HG03342 (cell line): ENCODE results near the gene NMRK1.

ENCODE experiments used
- ATAC-seq: cut with Tn5 transposase; IDR thresholded peaks from one replicate; pipeline ENCODE4 v1.9.1; 2021; ENCODE audit warnings: mild to moderate bottlenecking, moderate library complexity; ENCODE audit not compliant: unreplicated experiment

The NMRK1 gene

GRCh38 chr9:75087824-75088645 lies at the start of gene NMRK1, which contains the start of gene OSTF1:
Gene NMRK1, minus strand, starts transcription at chr9:75088155. Its CDS starts 5,040 bp downstream, at chr9:75083115.
Gene OSTF1, plus strand, starts transcription at chr9:75088514. Its CDS starts 179 bp downstream, at chr9:75088693.
- peak; percentile 85 for ATAC-seq

- ATAC-seq: no peak
Observed at GRCh38 chr9:75134495-75134894, 46.5 kb upstream of the NMRK1 start.

GRCh38 chr9:75133396-75133795 lies 45.4 kb upstream of the NMRK1 start:
- no peak for ATAC-seq

DNA sequence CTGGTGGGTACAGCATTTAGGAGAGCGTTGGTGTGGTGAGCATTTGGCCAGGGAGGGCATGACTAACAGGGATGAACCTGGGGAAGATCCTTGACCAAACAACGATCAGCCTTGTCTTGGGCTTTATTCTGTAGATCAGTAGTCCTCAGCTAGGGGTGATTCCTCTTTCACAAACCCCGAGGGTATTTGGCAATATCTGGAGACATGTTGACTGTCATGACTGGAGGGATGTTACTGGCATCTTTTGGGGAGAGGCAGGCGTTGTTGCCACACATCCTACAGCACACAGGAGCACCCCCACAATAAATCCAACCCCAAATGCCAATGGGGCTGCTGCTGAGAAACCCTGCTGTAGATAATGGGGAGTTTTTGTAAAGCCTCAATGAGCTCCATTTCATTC lies 44.3 kb upstream of the NMRK1 start:
- ATAC-seq: no peak

DNA sequence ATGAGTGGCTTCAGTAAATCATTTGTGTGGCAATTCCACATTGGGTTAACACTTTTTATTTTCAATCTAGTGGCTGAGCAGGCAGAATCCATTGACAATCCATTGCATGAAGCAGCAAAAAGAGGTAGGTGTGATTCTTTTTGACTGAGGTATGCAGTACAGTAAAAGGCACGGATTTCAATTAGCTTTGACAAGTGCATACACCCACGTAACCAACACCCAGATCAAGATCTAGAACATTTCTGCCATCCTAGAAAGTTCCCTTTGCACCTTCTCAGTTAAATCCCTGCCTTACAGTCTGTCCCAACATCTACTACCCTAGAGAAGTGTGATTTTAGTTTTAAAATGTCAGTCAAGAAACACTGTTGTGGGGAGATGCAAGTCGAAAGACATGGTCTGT lies 43.7 kb upstream of the NMRK1 start:
- ATAC-seq: no peak

DNA sequence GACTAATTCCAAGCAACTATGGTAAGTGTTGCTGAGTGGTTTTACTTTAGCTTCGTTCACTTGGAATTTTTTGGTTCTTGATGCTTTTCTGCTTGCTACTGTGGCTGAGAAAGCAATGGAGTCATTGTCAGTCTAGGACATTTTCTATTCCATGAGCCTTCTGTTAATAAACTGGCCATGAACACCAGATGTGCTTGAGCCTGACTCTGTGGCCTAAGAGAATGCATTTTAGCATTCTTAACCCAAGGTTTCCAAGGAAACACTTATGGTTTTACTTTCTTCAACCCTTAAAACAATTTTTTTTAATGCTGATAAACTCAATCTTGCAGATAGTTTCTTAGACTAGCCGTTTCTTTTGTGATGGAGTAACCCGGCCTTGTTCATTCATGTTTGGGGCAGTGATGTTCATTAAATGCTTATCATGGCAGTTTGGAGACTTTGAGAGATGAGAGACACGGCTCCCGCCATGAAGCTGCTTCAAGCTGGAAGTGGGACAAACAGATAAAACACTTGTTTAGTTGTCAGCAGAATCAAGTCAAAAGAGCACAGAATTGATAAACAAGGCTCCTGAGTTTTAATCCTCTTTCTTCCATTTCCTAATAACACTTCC lies 42.8 kb upstream of the NMRK1 start:
- no peak for ATAC-seq

DNA sequence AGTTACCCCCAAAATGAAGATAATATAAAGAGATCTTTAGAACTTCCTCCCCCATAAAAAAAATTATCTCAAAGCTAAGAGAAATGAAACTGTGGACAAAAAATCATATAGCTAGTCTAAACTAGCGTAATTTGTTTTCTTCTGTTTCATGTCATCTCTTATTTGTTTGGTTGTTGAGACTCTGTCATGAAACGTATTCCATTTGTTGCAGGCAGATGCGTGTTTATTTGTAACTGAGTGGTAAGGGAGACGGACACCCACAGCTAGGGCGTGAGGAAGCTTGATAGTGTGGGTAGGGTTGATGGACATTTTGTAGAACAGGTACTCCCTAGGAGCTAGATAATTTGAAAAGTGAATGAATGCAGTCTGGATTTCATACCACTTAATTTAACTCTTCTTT lies 42.2 kb upstream of the NMRK1 start:
- no peak for ATAC-seq

DNA sequence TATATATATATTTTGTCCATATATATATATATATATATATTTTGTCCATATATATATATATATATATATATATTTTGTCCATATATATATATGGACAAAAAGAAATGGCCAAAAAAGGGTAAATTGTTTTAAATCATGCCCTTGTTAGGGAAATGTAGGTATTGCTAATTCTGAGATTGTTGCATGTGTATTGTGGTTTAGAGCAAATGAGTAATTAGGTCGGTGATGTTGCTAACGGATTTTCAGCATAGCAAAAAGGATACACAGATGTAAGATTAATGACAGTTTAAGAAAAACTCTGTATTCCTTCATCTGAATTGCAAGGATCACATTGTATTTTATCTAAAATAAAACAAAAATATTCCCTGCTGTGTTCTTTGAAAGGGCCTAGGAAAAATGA lies 40.6 kb upstream of the NMRK1 start:
- ATAC-seq: no peak

GRCh38 chr9:75123696-75124095 lies 35.7 kb upstream of the NMRK1 start:
- no peak for ATAC-seq

- ATAC-seq: no peak
Observed at GRCh38 chr9:75121914-75122558, 34.1 kb upstream of the NMRK1 start.

DNA sequence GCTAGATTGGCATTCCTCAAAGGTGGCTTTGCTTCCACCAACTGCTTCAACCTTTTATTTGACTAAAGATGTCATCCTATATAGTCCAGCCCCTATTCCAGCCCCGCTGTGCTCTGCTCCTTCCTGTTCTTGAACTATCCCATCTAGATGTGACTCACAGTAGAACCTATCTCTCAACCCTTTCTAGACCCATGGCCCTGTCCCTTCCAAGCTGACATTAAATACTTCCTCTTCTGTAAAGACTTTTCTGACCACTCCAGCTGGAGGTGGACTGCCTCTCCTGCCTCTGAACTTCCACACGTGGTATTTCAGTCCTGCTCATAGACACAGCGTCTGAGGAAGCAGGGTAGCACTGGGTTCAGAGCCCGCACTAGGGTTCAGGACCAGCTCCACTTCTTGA lies 32.7 kb upstream of the NMRK1 start:
- no peak for ATAC-seq

GRCh38 chr9:75117564-75117963 lies 29.6 kb upstream of the NMRK1 start:
- ATAC-seq: no peak

- ATAC-seq: no peak
Observed at GRCh38 chr9:75116306-75116705, 28.4 kb upstream of the NMRK1 start.

DNA sequence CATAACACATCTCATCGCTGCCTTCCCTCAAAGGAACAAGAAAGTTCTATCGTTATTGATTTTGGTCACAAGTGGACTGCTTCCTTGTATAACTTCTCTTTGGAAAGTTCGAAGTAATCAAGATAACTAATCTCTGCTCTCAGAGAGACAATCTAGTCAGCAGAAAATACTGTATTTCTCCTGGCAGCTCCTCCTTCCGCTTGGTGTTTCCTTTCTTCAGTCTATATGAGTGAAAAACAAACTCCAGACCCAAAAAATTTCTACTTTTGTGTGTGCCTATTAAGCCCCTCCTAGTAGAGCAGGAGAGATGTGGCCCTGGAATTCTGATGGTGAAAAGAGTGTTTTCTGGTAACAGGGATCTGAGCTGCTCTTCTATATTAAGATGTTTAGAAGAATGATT lies 24.8 kb upstream of the NMRK1 start:
- no peak for ATAC-seq

DNA sequence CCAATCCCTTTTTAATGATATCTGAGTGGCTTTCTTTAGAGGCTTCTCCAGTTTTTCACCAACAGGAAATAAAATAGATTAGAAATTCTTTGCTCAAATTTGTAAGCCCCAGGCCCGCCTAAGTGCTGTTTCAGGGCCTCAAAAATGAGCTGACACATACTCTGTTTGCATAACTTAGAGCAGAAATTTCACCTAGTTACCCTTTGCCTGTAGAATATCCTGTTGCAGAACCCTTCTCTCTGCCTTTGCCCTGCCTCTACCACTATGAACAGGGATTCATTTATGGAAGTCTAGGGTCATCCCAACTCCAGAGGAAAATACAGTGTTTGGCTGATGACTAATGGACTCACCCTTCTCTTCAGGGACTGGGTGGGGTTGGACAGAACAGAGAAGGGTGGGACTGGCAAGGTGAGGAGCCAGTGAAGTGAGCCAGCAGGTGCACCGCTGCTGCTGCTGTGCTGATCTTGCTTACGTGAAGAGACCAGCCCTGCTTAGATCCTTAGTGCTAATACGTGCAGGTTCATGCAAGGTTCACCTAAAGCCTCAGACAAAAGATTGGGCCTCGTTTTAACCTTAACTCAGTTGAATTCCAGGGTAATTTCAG lies 23.2 kb upstream of the NMRK1 start:
- no peak for ATAC-seq

DNA sequence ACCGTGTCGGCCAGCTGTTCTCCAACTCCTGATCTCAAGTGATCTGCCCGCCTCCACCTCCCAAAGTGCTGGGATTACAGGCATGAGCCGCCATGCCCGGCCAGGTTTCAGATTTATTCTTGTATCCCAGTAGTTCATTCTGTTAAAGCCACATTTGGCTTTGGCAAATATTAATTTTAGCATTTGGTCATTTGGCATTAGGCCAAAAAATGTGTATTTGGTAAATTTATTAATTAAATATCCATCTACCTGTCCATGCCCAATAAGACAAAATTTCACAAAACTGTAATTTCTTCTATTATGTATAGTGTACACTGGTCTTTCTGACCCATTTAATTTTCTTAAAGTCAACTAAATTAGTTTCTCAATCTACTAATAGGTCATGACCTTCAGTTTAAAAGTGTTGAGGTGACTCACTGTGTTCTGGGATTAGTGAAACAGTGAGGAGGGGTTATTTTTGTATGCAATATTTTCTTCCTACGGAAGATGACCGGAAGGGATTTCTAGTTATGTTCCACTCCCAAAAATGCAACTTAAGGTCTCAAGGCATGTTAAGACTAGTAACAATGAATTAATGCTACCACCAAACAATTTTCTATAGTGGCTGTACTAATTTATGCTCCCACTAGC lies 21.4 kb upstream of the NMRK1 start:
- no peak for ATAC-seq

- no peak for ATAC-seq
Observed at GRCh38 chr9:75108571-75108970, 20.6 kb upstream of the NMRK1 start.

GRCh38 chr9:75106857-75107256 lies 18.9 kb upstream of the NMRK1 start:
- ATAC-seq: no peak

DNA sequence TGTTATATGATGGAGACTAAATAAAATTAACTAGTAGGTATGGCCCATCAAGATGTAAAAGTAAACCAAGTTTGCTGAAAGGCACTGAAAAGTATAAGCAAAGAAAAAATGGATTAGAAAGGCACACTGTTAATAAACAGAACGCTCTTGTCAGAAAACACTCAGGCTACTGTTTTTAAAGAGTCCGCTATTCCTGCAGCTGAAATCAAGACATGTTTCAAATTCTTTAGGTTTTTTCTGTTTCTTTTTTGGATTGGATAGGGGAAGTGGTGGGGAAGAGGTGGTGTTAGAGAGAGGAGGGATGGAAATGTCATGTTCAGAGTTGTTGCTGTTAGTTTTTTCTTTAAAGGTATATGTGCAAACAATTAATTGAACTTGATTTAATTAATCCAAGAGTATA lies 17.9 kb upstream of the NMRK1 start:
- ATAC-seq: no peak

DNA sequence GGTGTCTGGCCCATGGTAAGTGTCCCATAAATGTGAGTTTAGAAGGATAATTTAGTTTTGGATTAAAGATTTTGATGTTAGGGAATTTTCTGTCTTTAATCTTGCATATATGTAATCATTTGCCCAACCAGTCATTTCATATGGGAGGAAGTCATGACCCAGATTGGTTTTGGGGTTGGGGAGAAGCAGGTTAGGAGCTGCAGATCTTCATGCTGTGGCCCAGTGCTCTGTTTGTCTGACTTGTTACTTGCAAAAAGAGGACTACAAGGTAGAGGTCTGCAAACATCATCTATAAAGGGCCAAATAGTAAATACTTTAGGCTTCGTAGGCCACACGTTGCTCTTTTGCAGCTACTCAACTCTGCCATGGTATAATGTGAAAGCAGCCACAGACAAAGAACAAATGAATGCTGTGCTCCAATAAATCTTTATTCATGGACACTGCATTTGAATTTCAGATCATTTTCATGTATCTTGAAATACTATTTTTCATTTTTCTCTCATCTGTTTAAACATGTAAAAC lies 17.1 kb upstream of the NMRK1 start:
- ATAC-seq: no peak

- no peak for ATAC-seq
Observed at GRCh38 chr9:75104607-75105006, 16.7 kb upstream of the NMRK1 start.
